Measurements from ENCODE around the gene RAB40B. TPM values are rescaled to one million over a fixed set of nuclear protein-coding genes. Genes with fewer than 3 reads are reported as not detected.

Gene RAB40B
- total RNA-seq, 1 experiment from 2014 or later, result 22.1 TPM

GRCh38 chr17:82627405-82627804, 71.1 kb downstream of the RAB40B start:
- Histone ChIP-seq H4K20me1 (ENCODE audit: insufficient read depth) (0 out of 2 replicates have a peak, but pooled peaks cover 9% of the 10 kb centered on the region), H2AFZ (ENCODE audit: low read depth, low read length, poor library complexity, severe bottlenecking) (no peak overlapping the region), H3K4me3 (replicated peaks in 1 of 2; ENCODE audit: low read depth in 1 of 2, low read length in 2 of 2) (no peak overlapping the region), H3K4me2 (ENCODE audit: low read length) (no peak overlapping the region), H3K27me3 (ENCODE audit: insufficient read depth, low read length) (no peaks in the 10 kb centered on the region), H3K36me3 (ENCODE audit: control insufficient read depth in 1 of 2, insufficient read depth in 2 of 2, low read length in 2 of 2) (peaks cover 53 to 56% of the 10 kb centered on the region in 2 experiments), H3K9me3 (ENCODE audit: control insufficient read depth in 1 of 2, insufficient read depth in 1 of 2, low read depth in 1 of 2, low read length in 2 of 2) (no peaks in the 10 kb centered on the region), H3K27ac (ENCODE audit: low read depth, low read length) (no peak overlapping the region), H3K79me2 (ENCODE audit: insufficient read depth, low read length) (peaks cover 87% of the 10 kb centered on the region), H3K9me2 (ENCODE audit: insufficient read depth) (no peaks in the 10 kb centered on the region), H3K4me1 (ENCODE audit: control insufficient read depth in 1 of 2, insufficient read depth in 2 of 2, low read length in 2 of 2) (no peaks in the 10 kb centered on the region), H3K9ac (ENCODE audit: low read length) (no peak overlapping the region)
- TF ChIP-seq JUND (IDR thresholded peaks at IDR 0.05) (no peak), MAX (IDR thresholded peaks at IDR 0.05) (no peak), RAD21 (IDR thresholded peaks at IDR 0.05; ENCODE audit: low read depth) (no peak), REST (IDR thresholded peaks at IDR 0.05; ENCODE audit: low read depth) (no peak), CBX3 (IDR thresholded peaks at IDR 0.05; ENCODE audit: low read depth) (no peak), ZFX (IDR thresholded peaks at IDR 0.05) (no peak), SIN3A (IDR thresholded peaks at IDR 0.05; ENCODE audit: low read depth) (no peak), POLR2A (IDR thresholded peaks at IDR 0.05; ENCODE audit: borderline replicate concordance, extremely low read depth, insufficient read depth, insufficient read length) (no peak), EZH2 (IDR thresholded peaks at IDR 0.05) (no peak), ELF1 (IDR thresholded peaks at IDR 0.05; ENCODE audit: borderline replicate concordance, low read depth) (no peak)
- BruUV-seq (replicated peaks), result no TSS peak
- CTCF ChIA-PET, result no interaction called here
- intact Hi-C loops (cut with micrococcal nuclease), result no loop called here
- ATAC-seq (no peak), DNase-seq (ENCODE audit: low read depth, low spot score) (no peak)
- RAD21 ChIA-PET (ENCODE audit: low non-redundant PET in 1 of 2, low total read pairs in 2 of 2, uncharacterized antibody in 2 of 2, unreplicated experiment in 2 of 2), result no interaction called here
- POLR2A ChIA-PET, result no interaction called here
